Endothelial cell of umbilical vein (primary cell): ENCODE measurements around the gene CUL3. TPM values are rescaled to one million over a fixed set of nuclear protein-coding genes. Genes with fewer than 3 reads are reported as not detected.

Experiments
- BruUV-seq: library from RNA; stranded (reverse); fragments of 400-500 nt; replicated peaks from 2 replicates; lab custom pipeline; 2021; lab: Mats Ljungman, UMichigan
- CTCF ChIA-PET: fragments of 300-600, 350-600 bp; sonication (Branson Sonifier 250); formaldehyde crosslinking; loops from one replicate; lab custom pipeline; 2021; ENCODE audit warnings: antibody characterized with exemption, inconsistent platforms; lab: Charles Lee
- POLR2A ChIA-PET: fragments of 300-600, 350-600 bp; sonication (Branson Sonifier 250); formaldehyde crosslinking; loops from one replicate; lab custom pipeline; 2021; ENCODE audit warnings: antibody characterized with exemption, inconsistent platforms; lab: Charles Lee
- DNase-seq: peaks from one replicate; pipeline ENCODE4 v3.0.0-alpha.2; 2011; ENCODE audit warnings: low read depth, low spot score
- FAIRE-seq: peaks from 2 replicates; lab custom pipeline; 2011; peaks lifted over from hg19 to GRCh38; lab: Jason Lieb, UNC
- H2AFZ ChIP-seq: 2 replicates; pipeline ENCODE4 v1.6.0; 2012; ENCODE audit warnings: low read depth, low read length, control low read depth, inconsistent platforms
- H3K27ac ChIP-seq: 2 replicates; pipeline ENCODE4 v1.5.1; 2011; ENCODE audit warnings: low read depth, mild to moderate bottlenecking, control low read depth, low read length, moderate library complexity; ENCODE audit not compliant: insufficient read depth
- H3K27me3 ChIP-seq, 2 experiments: 2 replicates each; pipeline versions ENCODE4 v1.6.0 to v1.6.1; 2011; ENCODE audit warnings: low read length in 2 of 2, mixed read lengths in 1 of 2; ENCODE audit not compliant: control insufficient read depth in 2 of 2, insufficient read depth in 2 of 2
- H3K36me3 ChIP-seq, 2 experiments: 2 replicates in 1 of 2; 3 replicates in 1 of 2; pipeline ENCODE4 v1.5.1; 2011; ENCODE audit warnings: low read length in 2 of 2, mild to moderate bottlenecking in 1 of 2, moderate library complexity in 1 of 2; ENCODE audit not compliant: control insufficient read depth in 2 of 2, insufficient read depth in 2 of 2; ENCODE audit errors: extremely low read depth in 1 of 2
- H3K4me1 ChIP-seq: 3 replicates; pipeline ENCODE4 v1.5.1; 2011; ENCODE audit warnings: mild to moderate bottlenecking, low read length; ENCODE audit not compliant: control insufficient read depth, insufficient read depth; ENCODE audit errors: extremely low read depth
- H3K4me2 ChIP-seq: 2 replicates; pipeline ENCODE4 v1.6.1; 2011; ENCODE audit warnings: low read length, control low read depth, mixed read lengths; ENCODE audit not compliant: insufficient read depth
- H3K4me3 ChIP-seq, 3 experiments: fragments of 200-600 bp in 1 of 3; sonication (generic), shearing (Covaris generic) in 1 of 3; replicated peaks in 1 of 3; 2 replicates each; pipeline ENCODE4 v1.5.1; 2011 to 2016; ENCODE audit warnings: control low read depth in 3 of 3, low read length in 3 of 3, mild to moderate bottlenecking in 2 of 3, inconsistent platforms in 1 of 3, low read depth in 1 of 3, moderate library complexity in 1 of 3; ENCODE audit not compliant: insufficient read depth in 1 of 3
- H3K79me2 ChIP-seq: 2 replicates; pipeline ENCODE4 v1.6.0; 2012; ENCODE audit warnings: low read length, inconsistent platforms; ENCODE audit not compliant: control insufficient read depth, insufficient read depth
- H3K9ac ChIP-seq: replicated peaks from 2 replicates; pipeline ENCODE3; 2011; ENCODE audit warnings: low read length, control low read depth; ENCODE audit not compliant: insufficient read depth; ENCODE audit errors: extremely low read depth
- H3K9me1 ChIP-seq: replicated peaks from 3 replicates; pipeline ENCODE4 v1.6.0; 2011; ENCODE audit warnings: mild to moderate bottlenecking, low read length; ENCODE audit not compliant: control insufficient read depth, insufficient read depth; ENCODE audit errors: extremely low read depth
- H3K9me3 ChIP-seq: replicated peaks from 2 replicates; pipeline ENCODE4 v1.5.1; 2012; ENCODE audit warnings: low read length, inconsistent platforms; ENCODE audit not compliant: control insufficient read depth, insufficient read depth
- H4K20me1 ChIP-seq: replicated peaks from 2 replicates; pipeline ENCODE3; 2011; ENCODE audit warnings: mild to moderate bottlenecking, low read length; ENCODE audit not compliant: control insufficient read depth, insufficient read depth; ENCODE audit errors: extremely low read depth
- EZH2 ChIP-seq: IDR thresholded peaks from 2 replicates; pipeline ENCODE4 v1.6.1; 2012; ENCODE audit warnings: borderline replicate concordance, low read depth, mild to moderate bottlenecking, moderate library complexity, low read length, inconsistent platforms; ENCODE audit not compliant: severe bottlenecking
- FOS ChIP-seq: IDR thresholded peaks from 2 replicates; pipeline ENCODE4 v1.6.1; 2011; ENCODE audit warnings: mild to moderate bottlenecking, low read length, moderate library complexity, borderline replicate concordance; ENCODE audit not compliant: insufficient read depth
- GATA2 ChIP-seq: IDR thresholded peaks from 2 replicates; pipeline ENCODE4 v1.7.0; 2011; ENCODE audit warnings: low read depth, mild to moderate bottlenecking, moderate library complexity, mixed read lengths, low read length; ENCODE audit not compliant: insufficient read length, insufficient read depth
- JUN ChIP-seq: IDR thresholded peaks from 2 replicates; pipeline ENCODE4 v1.6.1; 2011; ENCODE audit warnings: borderline replicate concordance, low read depth; ENCODE audit not compliant: insufficient read length, insufficient read depth
- MYC ChIP-seq: IDR thresholded peaks from one replicate; pipeline ENCODE4 v1.6.1; 2011; ENCODE audit warnings: mild to moderate bottlenecking, low read depth, low read length
- POLR2A ChIP-seq: IDR thresholded peaks from 2 replicates; pipeline ENCODE4 v1.6.1; 2012; ENCODE audit warnings: low read depth, mild to moderate bottlenecking, control low read depth, low read length
- POLR2AphosphoS5 ChIP-seq: IDR thresholded peaks from 2 replicates; pipeline ENCODE4 v1.6.1; 2012; ENCODE audit warnings: low read depth, mild to moderate bottlenecking, control low read depth, low read length, moderate library complexity; ENCODE audit not compliant: insufficient read depth
- dilution Hi-C: fragments of 300-500 bp; cut with MboI; formaldehyde crosslinking; loops from one replicate; pipeline ENCODE4 v1.15.0; 2019; ENCODE audit warnings: low sequenced_read_pairs; ENCODE audit not compliant: extremely low pct_ligation_motif_present
- intact Hi-C: fragments of 100-400 bp; cut with micrococcal nuclease; formaldehyde crosslinking; loops from one replicate; pipeline ENCODE4 v1.10.0; 2022
- polyA plus RNA-seq, 4 experiments: library from polyadenylated mRNA; depleted of rRNA in 3 of 4; stranded (reverse) in 3 of 4; unstranded in 1 of 4; fragments of >200 nt; gene quantifications; 2 replicates each; pipeline versions ENCODE4 v1.2.1 to v1.2.3, GENCODE V29; 2011 to 2012; ENCODE audit warnings: missing spikeins in 1 of 4
- total RNA-seq: library from RNA; stranded (reverse); gene quantifications from 2 replicates; pipeline ENCODE4 v1.2.3, GENCODE V29; 2021
- TF ChIP-seq, protein P1 (sequence below), 2 donors: IDR thresholded peaks; 1 replicate in 1 of 2; 2 replicates in 1 of 2; pipeline ENCODE4 v1.5.1; 2011; ENCODE audit warnings: low read length in 2 of 2, mild to moderate bottlenecking in 2 of 2, moderate library complexity in 2 of 2, control low read depth in 1 of 2, inconsistent platforms in 1 of 2, low read depth in 1 of 2; ENCODE audit not compliant: insufficient read depth in 1 of 2; ENCODE audit errors: extremely low read depth in 1 of 2

Gene CUL3
- total and polyA plus RNA-seq, 2 donors (not counting 3 experiments of a cell fraction or from before 2014, with no cell fraction given), result 22.7 to 82.3 TPM

DNA sequence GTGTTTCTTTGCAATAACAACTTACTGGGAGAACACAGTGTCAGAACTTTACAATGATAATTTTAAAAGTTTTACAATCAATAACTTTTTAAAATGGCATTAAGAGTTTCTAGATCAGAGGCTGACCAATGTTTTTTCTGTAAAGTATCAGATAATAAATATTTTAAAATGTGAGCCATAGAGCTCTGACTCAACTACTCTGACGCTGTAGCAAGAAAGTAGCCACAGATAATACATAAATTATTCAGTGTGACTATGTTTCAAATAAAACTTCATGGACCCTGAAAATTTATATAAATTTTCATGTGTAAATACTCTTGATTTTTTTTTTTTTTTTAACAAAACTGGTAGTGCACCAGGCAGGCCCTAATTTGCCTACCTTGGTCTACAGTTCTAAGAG, 77.4 kb downstream of the CUL3 start:
- Histone ChIP-seq H3K9ac (no peak overlapping the region), H4K20me1 (no peaks in the 10 kb centered on the region), H3K4me1 (no peaks in the 10 kb centered on the region), H3K4me3 (no peak overlapping the region), H3K9me1 (no peaks in the 10 kb centered on the region), H3K36me3 (peaks cover 4 to 7% of the 10 kb centered on the region in 2 experiments), H3K4me2 (no peak overlapping the region), H3K79me2 (peaks cover 5% of the 10 kb centered on the region), H3K27me3 (no peaks in the 10 kb centered on the region), H2AFZ (no peak overlapping the region), H3K9me3 (no peaks in the 10 kb centered on the region), H3K27ac (no peak overlapping the region)
- ChIA-PET POLR2A (no interaction called here), CTCF (interaction anchor here (1.9 kb wide), 1 partner anchor 14 kb away, joined by 4 read pairs; no protein-coding TSS in a partner anchor)
- TF ChIP-seq, protein P1, sequence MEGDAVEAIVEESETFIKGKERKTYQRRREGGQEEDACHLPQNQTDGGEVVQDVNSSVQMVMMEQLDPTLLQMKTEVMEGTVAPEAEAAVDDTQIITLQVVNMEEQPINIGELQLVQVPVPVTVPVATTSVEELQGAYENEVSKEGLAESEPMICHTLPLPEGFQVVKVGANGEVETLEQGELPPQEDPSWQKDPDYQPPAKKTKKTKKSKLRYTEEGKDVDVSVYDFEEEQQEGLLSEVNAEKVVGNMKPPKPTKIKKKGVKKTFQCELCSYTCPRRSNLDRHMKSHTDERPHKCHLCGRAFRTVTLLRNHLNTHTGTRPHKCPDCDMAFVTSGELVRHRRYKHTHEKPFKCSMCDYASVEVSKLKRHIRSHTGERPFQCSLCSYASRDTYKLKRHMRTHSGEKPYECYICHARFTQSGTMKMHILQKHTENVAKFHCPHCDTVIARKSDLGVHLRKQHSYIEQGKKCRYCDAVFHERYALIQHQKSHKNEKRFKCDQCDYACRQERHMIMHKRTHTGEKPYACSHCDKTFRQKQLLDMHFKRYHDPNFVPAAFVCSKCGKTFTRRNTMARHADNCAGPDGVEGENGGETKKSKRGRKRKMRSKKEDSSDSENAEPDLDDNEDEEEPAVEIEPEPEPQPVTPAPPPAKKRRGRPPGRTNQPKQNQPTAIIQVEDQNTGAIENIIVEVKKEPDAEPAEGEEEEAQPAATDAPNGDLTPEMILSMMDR (IDR thresholded peaks at IDR 0.05; ENCODE audit: extremely low read depth in 1 of 2, insufficient read depth in 1 of 2, low read depth in 1 of 2, low read length in 2 of 2), result no peak
- TF ChIP-seq FOS (no peak), GATA2 (no peak), POLR2A (no peak), POLR2AphosphoS5 (no peak), MYC (no peak), JUN (no peak), EZH2 (no peak)
- intact Hi-C loops, result no loop called here
- dilution Hi-C loops, result no loop called here
- FAIRE-seq (no peak), DNase-seq (no peak)
- BruUV-seq, result no TSS peak
